ENCODE data around the gene RAMACL.

The RAMACL gene

GRCh38 chr6:166551754-166552495 is 34.6 kb downstream of the RAMACL start:
- in situ Hi-C loops (cut with HindIII; ENCODE audit: low pct_ligation_motif_present, low sequenced_read_pairs): no loop called here
- Histone ChIP-seq H3K27ac (no peak overlapping the region), H3K27me3 (replicated peaks) (no peaks in the 10 kb centered on the region), H3K4me3 (ENCODE audit: low read depth, low read length) (no peak overlapping the region), H3K36me3 (replicated peaks) (no peaks in the 10 kb centered on the region)
- no peak for TF ChIP-seq CTCF (IDR thresholded peaks at IDR 0.05; ENCODE audit: low read depth, low read length, missing control alignments)
- no peak for DNase-seq

DNA sequence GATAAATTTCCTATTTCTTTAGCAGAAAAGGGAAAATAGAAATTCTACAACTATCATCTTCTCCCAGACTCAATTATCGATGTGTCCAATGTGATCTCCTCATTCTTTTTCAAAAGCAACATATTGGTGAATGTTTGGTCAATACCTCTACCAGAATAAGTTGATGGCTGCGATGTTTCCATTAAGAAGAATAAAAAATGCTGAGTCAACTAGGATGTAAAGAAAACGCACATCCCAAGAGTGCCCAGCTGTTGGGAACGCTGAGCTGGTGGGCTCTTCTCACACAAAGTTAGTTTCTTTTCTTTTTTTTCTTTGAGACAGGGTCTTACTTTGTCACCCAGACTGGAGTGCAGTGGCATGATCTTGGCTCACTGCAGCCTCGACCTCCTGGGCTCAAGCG is 39.8 kb downstream of the RAMACL start:
- no peaks in the 10 kb centered on the region for H3K27me3 ChIP-seq (replicated peaks)

DNA sequence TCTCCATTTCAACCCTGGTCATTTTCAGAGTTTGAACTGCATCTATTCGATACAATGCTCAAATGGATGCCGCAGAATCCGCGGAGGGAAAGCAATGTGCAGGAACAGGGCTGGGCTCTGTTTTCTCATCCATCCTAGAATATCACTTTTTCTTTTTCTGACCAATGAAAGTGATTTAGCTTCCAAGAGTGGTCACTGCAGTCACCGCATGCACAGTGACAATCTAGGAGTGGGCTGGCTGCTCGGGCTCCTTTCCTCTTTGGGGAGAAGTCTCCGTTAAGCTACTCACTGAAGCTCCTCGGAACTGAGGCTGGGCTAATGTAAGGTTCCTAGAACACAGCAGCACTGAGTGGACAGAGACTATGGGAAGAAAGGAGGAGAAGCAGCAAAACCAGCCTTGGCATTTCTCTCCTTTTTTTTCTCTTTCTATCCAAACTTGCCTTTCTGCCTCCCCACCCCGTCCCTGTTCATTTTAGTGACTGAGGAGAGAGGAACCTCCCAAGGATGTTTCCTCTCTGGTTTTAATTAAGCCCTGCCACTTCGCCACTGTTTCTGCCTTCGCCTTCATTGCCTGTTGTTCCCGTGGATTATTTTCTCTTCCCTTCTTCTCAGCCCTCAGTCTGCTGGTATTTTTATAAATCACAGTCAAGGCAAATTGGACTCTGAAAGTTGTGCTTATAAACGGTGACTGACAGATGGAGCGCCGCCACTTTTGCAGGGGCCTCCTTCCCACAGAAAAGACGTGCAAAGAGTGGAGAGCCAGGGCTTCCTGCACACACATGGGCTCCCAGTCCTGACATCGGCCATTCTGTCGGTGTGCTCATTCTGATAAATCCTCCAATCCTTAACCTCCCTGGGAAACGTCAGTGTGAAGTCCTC is 41.1 kb downstream of the RAMACL start:
- no peaks in the 10 kb centered on the region for H3K36me3 ChIP-seq (replicated peaks)
- H3K27ac ChIP-seq: no peak overlapping the region
- no peak overlapping the region for H3K4me3 ChIP-seq (ENCODE audit: low read depth, low read length)
- no peaks in the 10 kb centered on the region for H3K27me3 ChIP-seq (replicated peaks)
- no peak for DNase-seq
- in situ Hi-C loops (cut with HindIII; ENCODE audit: low pct_ligation_motif_present, low sequenced_read_pairs): no loop called here
- TF ChIP-seq CTCF (IDR thresholded peaks at IDR 0.05; ENCODE audit: low read depth, low read length, missing control alignments): no peak

More for the DNA sequence above, 39.8 kb downstream of the RAMACL start:
- in situ Hi-C loops (cut with HindIII; ENCODE audit: low pct_ligation_motif_present, low sequenced_read_pairs): no loop called here
- no peak overlapping the region for H3K27ac ChIP-seq
- H3K4me3 ChIP-seq (ENCODE audit: low read depth, low read length): no peak overlapping the region
- no peaks in the 10 kb centered on the region for H3K36me3 ChIP-seq (replicated peaks)
- no peak for TF ChIP-seq CTCF (IDR thresholded peaks at IDR 0.05; ENCODE audit: low read depth, low read length, missing control alignments)
- no peak for DNase-seq

GRCh38 chr6:166544296-166544605 is 42.2 kb downstream of the RAMACL start:
- H3K4me3 ChIP-seq (ENCODE audit: low read depth, low read length): no peak overlapping the region
- in situ Hi-C loops (cut with HindIII; ENCODE audit: low pct_ligation_motif_present, low sequenced_read_pairs): no loop called here
- no peak for TF ChIP-seq CTCF (IDR thresholded peaks at IDR 0.05; ENCODE audit: low read depth, low read length, missing control alignments)
- DNase-seq: no peak
- no peak overlapping the region for H3K27ac ChIP-seq
- H3K36me3 ChIP-seq (replicated peaks): no peaks in the 10 kb centered on the region
- H3K27me3 ChIP-seq (replicated peaks): no peaks in the 10 kb centered on the region

- Histone ChIP-seq H3K36me3 (replicated peaks) (no peaks in the 10 kb centered on the region), H3K27me3 (replicated peaks) (no peaks in the 10 kb centered on the region), H3K4me3 (ENCODE audit: low read depth, low read length) (no peak overlapping the region), H3K27ac (no peak overlapping the region)
- in situ Hi-C loops (cut with HindIII; ENCODE audit: low pct_ligation_motif_present, low sequenced_read_pairs): no loop called here
- no peak for TF ChIP-seq CTCF (IDR thresholded peaks at IDR 0.05; ENCODE audit: low read depth, low read length, missing control alignments)
- DNase-seq: no peak
Observed at GRCh38 chr6:166543603-166544295, 42.7 kb downstream of the RAMACL start.

All from brain microvascular endothelial cell (primary cell).